NCI-H128 (cell line): Measurements from ENCODE around the gene CD300H.

ENCODE experiments used
- DNase-seq: peaks from one replicate; lab custom pipeline; 2025; ENCODE audit not compliant: unreplicated experiment; lab: John Stamatoyannopoulos, UW

The CD300H gene

GRCh38 chr17:74567397-74567796 is at the start of gene CD300H:
Gene CD300H (minus strand): TSS chr17:74567509.
- no peak for DNase-seq

- no peak for DNase-seq
These were observed 49.4 kb upstream of the CD300H start for GRCh38 chr17:74616696-74617095.

- no peak for DNase-seq
These were observed 44.7 kb upstream of the CD300H start for GRCh38 chr17:74612046-74612445.

- DNase-seq = no peak
These were observed 42.8 kb upstream of the CD300H start for GRCh38 chr17:74610108-74610507.

GRCh38 chr17:74608511-74608910 is 41.2 kb upstream of the CD300H start:
- no peak for DNase-seq

GRCh38 chr17:74607221-74607620 is 39.9 kb upstream of the CD300H start:
- no peak for DNase-seq

GRCh38 chr17:74606050-74606449 is 38.7 kb upstream of the CD300H start:
- no peak for DNase-seq

- no peak for DNase-seq
These were observed 38.1 kb upstream of the CD300H start for GRCh38 chr17:74605361-74605760.

- DNase-seq = no peak
These were observed 37.5 kb upstream of the CD300H start for GRCh38 chr17:74604761-74605160.

- DNase-seq = no peak
These were observed 36.9 kb upstream of the CD300H start for GRCh38 chr17:74604200-74604599.

- no peak for DNase-seq
These were observed 36.4 kb upstream of the CD300H start for GRCh38 chr17:74603746-74604145.

GRCh38 chr17:74603037-74603635 is 35.8 kb upstream of the CD300H start:
- DNase-seq = no peak

GRCh38 chr17:74601944-74602572 is 34.7 kb upstream of the CD300H start:
- no peak for DNase-seq

- no peak for DNase-seq
These were observed 32.2 kb upstream of the CD300H start for GRCh38 chr17:74599448-74599939.

GRCh38 chr17:74599023-74599399 is 31.7 kb upstream of the CD300H start:
- no peak for DNase-seq

GRCh38 chr17:74598346-74599022 is 31.2 kb upstream of the CD300H start:
- no peak for DNase-seq

GRCh38 chr17:74597069-74597790 is 29.9 kb upstream of the CD300H start:
- DNase-seq = no peak

GRCh38 chr17:74595037-74595750 is 27.9 kb upstream of the CD300H start:
- DNase-seq = no peak

- no peak for DNase-seq
These were observed 25.0 kb upstream of the CD300H start, which contains the start of gene CD300LD for GRCh38 chr17:74592087-74592990. Gene CD300LD (minus strand): TSS chr17:74592283. CDS start chr17:74592202, 81 bp downstream.

GRCh38 chr17:74591503-74591902 is 24.2 kb upstream of the CD300H start:
- no peak for DNase-seq
